HUES64 (cell line): ENCODE results near the gene SLIT1.

Source experiments
- H3K27ac ChIP-seq: 2 replicates; pipeline ENCODE4 v1.7.0; 2013; ENCODE audit warnings: low read depth, low read length, inconsistent platforms
- H3K27me3 ChIP-seq: 2 replicates; pipeline ENCODE4 v1.6.1; 2013; ENCODE audit warnings: mild to moderate bottlenecking, low read length; ENCODE audit not compliant: insufficient read depth
- H3K36me3 ChIP-seq: 2 replicates; pipeline ENCODE4 v1.6.1; 2013; ENCODE audit warnings: mild to moderate bottlenecking, low read length; ENCODE audit not compliant: insufficient read depth
- H3K4me1 ChIP-seq: 2 replicates; pipeline ENCODE4 v1.6.1; 2013; ENCODE audit warnings: mild to moderate bottlenecking, low read length, moderate library complexity; ENCODE audit not compliant: insufficient read depth
- H3K4me3 ChIP-seq: 2 replicates; pipeline ENCODE4 v1.5.1; 2013; ENCODE audit warnings: mild to moderate bottlenecking, low read length, moderate library complexity
- H3K9ac ChIP-seq: 2 replicates; pipeline ENCODE4 v1.6.1; 2013; ENCODE audit warnings: mild to moderate bottlenecking, low read depth, low read length
- H3K9me3 ChIP-seq: 2 replicates; pipeline ENCODE4 v1.6.1; 2013; ENCODE audit warnings: low read depth, low read length; ENCODE audit not compliant: insufficient read depth
- WGBS: fragments of 150-250, 120-280 bp; methylation state at CpG from one replicate; pipeline ENCODE4 v1.1.7; 2013; ENCODE audit warnings: missing lambda C conversion rate; 5-methylcytosine and 5-hydroxymethylcytosine counted together

Gene SLIT1

DNA sequence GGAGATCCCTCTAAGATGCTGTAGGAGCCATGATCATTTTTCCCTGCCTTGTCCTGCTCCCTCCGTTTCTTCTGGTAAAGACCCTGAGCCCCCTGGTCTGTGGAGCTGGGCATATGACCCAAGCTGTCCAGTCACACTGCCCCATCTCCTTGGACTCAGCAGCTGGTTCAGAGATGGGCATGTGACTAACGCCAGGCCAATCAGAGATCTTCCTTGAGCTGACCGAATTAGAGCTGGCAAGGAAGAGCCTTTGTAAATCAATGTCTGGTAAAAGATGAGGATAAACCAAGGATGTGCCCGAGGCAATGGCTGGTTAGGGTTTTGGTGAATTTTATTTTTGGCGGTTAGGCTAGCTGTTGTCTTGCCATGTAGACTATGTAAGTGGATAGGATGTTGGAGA lies 180.4 kb downstream of the SLIT1 start:
- Histone ChIP-seq H3K36me3 (no peaks in the 10 kb centered on the region), H3K27ac (no peak overlapping the region), H3K27me3 (no peaks in the 10 kb centered on the region), H3K9ac (no peak overlapping the region), H3K9me3 (peaks cover 6% of the 10 kb centered on the region; the same call in 1 of the 2 replicates), H3K4me3 (no peak overlapping the region), H3K4me1 (no peaks in the 10 kb centered on the region)
- 85% methylated on average over 5 of the region's 5 CpGs for WGBS

- Histone ChIP-seq H3K27ac (no peak overlapping the region), H3K4me3 (no peak overlapping the region), H3K4me1 (no peaks in the 10 kb centered on the region), H3K9ac (no peak overlapping the region), H3K9me3 (peaks cover 6% of the 10 kb centered on the region; the same call in 1 of the 2 replicates), H3K27me3 (no peaks in the 10 kb centered on the region), H3K36me3 (no peaks in the 10 kb centered on the region)
- WGBS = 95% methylated on average over 10 of the region's 10 CpGs
Measured at GRCh38 chr10:97004591-97004990, 181.2 kb downstream of the SLIT1 start.

DNA sequence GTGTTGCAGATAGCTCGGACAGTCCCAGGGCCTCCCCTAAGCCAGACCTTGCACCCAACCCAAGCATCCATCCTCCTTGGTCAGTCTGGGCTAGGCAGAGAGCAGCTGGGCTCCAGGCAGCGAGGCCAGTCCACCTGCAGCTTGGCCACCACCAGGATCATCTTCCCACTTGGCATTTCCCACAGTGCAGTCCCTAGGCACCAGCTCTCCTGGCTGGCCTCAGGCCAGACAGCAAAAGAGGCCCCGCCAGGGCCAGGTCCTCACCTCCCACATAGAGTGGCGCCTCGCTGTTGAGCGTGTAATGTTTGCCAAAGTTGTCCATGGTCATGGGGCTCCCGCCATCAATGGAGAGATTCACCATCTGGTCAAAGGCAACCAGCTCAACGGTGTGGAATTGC lies 182.0 kb downstream of the SLIT1 start:
- 93% methylated on average over 8 of the region's 8 CpGs for WGBS
- H3K27ac ChIP-seq = no peak overlapping the region
- no peaks in the 10 kb centered on the region for H3K27me3 ChIP-seq
- H3K9me3 ChIP-seq = peaks cover 6% of the 10 kb centered on the region; the same call in 1 of the 2 replicates
- no peak overlapping the region for H3K9ac ChIP-seq
- no peak overlapping the region for H3K4me3 ChIP-seq
- no peaks in the 10 kb centered on the region for H3K4me1 ChIP-seq
- H3K36me3 ChIP-seq = no peaks in the 10 kb centered on the region

DNA sequence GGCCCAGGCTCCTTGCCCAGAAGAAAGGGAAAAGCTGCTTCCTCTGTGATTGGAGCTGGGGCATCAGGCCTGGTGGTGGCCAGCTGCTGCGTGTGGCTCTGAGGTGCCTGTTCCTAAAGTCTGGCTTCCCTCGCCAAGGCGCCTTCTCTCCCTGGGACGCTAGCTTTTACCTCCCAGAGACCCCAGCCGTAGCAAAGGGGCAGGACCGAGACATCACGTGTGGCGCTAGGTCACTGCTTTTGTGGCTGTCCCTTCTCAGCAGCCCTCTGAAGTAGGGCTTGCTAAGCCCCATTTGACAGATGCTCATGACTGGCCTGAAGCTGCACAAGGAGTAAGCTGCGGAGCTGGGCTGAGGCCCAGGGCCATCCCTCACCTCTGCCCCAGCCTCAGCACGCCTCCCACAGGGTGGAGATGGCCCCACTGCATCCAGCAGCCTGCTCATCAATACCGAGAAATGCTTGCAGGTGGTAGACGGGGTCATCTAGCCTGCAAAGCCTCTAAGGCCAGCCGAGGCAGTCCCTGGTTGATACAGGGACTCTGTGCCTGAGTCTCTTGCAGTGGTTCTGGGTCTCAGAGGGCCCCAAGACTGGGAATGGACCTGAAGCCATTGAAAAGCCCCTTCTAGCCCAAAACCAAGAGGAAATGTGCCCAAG lies 182.5 kb downstream of the SLIT1 start:
- Histone ChIP-seq H3K4me1 (no peaks in the 10 kb centered on the region), H3K27me3 (no peaks in the 10 kb centered on the region), H3K36me3 (no peaks in the 10 kb centered on the region), H3K4me3 (no peak overlapping the region), H3K9me3 (peaks cover 6% of the 10 kb centered on the region; the same call in 1 of the 2 replicates), H3K27ac (no peak overlapping the region), H3K9ac (no peak overlapping the region)
- WGBS = 92% methylated on average over 13 of the region's 13 CpGs

DNA sequence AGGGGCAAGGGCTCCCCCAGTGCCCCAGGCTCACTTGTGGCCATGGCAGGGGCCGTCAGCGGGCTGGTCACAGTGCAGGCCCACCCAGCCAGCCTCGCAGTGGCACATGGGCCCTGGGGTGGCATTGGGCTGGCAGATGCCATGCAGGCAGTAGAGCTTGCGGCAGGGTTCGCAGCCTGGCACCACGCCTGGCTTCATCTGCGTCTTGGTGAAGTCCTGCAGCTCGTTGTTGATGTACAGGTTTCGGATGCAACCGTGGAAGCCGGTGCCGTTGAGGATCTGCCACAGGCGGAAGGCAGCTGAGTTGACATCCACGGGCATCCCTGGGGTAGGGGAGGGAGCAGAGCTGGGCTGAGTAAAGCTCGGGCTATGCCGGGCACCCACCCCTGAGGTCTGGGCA lies 183.1 kb downstream of the SLIT1 start:
- Histone ChIP-seq H3K9me3 (peaks cover 6% of the 10 kb centered on the region; the same call in 1 of the 2 replicates), H3K4me1 (no peaks in the 10 kb centered on the region), H3K9ac (no peak overlapping the region), H3K27ac (no peak overlapping the region), H3K36me3 (no peaks in the 10 kb centered on the region), H3K27me3 (no peaks in the 10 kb centered on the region), H3K4me3 (no peak overlapping the region)
- WGBS = 94% methylated on average over 16 of the region's 16 CpGs

DNA sequence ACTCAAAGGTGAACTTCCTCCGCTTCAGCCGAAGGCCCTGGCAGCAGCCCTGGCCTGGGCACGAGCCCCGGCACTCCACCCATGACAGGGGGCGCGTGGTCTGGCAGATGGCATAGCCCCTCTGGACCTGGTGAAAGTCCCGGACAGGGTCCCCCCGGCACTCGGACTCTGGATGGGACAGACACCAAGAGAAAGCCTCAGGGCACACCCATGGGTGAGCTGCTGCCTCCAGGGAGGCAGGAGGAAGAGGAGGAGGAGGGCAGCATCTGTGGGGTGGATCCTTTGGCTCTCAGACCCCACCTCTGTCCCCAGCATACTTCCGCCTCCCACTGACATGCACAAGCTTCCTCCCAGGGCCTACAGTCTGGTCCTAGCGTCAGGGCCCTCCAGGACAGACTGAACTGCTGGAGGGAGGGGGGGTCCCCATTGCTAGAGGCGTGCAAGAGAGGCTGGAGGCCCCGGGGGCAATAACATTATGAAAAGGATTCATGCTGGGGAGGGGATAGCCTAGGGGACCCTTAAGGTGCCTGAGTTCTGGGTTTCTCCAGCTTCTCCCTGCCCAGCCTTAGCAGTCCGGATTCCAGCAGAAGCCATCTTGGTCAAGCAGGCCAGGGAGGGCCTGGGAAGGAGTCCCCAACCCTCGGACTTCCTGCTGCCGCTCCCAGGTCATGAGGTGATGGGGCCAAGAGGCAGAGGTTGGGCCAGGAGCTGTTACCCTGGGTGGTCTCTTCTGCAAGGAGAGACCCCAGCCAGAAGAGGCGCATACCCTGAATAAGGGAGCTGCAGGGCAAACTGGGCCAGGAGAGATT lies 184.4 kb downstream of the SLIT1 start:
- 93% methylated on average over 17 of the region's 17 CpGs for WGBS
- H3K9me3 ChIP-seq = no peaks in the 10 kb centered on the region
- H3K27me3 ChIP-seq = no peaks in the 10 kb centered on the region
- no peaks in the 10 kb centered on the region for H3K36me3 ChIP-seq
- H3K4me1 ChIP-seq = no peaks in the 10 kb centered on the region
- H3K27ac ChIP-seq = no peak overlapping the region
- no peak overlapping the region for H3K9ac ChIP-seq
- H3K4me3 ChIP-seq = no peak overlapping the region

- no peaks in the 10 kb centered on the region for H3K4me1 ChIP-seq
- no peak overlapping the region for H3K4me3 ChIP-seq
- H3K27me3 ChIP-seq = no peaks in the 10 kb centered on the region
- H3K9ac ChIP-seq = no peak overlapping the region
- H3K27ac ChIP-seq = no peak overlapping the region
- WGBS = 90% methylated on average over 25 of the region's 25 CpGs
- no peaks in the 10 kb centered on the region for H3K36me3 ChIP-seq
- no peaks in the 10 kb centered on the region for H3K9me3 ChIP-seq
Measured at GRCh38 chr10:97000487-97001182, 185.1 kb downstream of the SLIT1 start.

DNA sequence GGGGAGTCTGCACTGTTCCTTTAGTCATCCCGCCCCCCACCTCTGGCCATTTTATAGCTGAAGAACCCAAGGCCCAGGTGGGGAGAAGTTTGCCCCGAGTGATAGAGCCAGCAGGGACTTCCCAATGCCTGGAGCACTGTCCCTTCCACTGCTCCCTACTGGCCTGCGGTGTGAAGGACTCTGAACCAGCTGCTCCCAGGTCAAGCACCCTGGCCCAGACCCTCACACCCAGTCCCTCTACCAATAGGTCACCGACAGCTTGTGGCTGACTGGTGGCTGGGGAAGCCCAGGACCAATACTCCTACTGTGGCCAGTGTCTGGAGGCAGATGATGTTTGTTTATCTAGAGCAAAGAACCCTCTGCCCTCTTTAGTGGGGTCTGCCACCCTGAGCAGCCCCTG lies 185.8 kb downstream of the SLIT1 start:
- no peak overlapping the region for H3K9ac ChIP-seq
- no peak overlapping the region for H3K4me3 ChIP-seq
- no peaks in the 10 kb centered on the region for H3K36me3 ChIP-seq
- WGBS = 90% methylated on average over 3 of the region's 4 CpGs
- no peaks in the 10 kb centered on the region for H3K4me1 ChIP-seq
- H3K9me3 ChIP-seq = no peaks in the 10 kb centered on the region
- no peaks in the 10 kb centered on the region for H3K27me3 ChIP-seq
- no peak overlapping the region for H3K27ac ChIP-seq

DNA sequence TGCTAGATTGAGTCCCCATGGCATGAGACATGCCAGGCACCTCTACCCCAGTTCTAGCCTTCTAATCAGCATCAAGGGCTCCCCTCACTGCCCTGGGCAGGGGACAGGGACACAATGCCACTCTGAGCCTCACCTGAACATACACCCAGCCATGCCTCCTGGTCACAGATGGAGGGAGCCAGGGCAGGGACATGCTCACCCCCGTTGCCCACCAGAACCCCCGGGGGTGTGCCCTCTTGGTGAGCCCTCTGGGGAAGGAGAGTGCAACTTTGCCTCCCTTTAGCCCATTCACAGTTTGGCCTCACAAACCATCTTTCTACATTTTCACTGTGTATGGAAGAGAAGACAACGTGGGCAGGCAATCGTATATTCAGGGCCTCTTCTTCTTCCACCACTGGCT lies 186.4 kb downstream of the SLIT1 start:
- H3K36me3 ChIP-seq = no peaks in the 10 kb centered on the region
- no peak overlapping the region for H3K27ac ChIP-seq
- no peak overlapping the region for H3K9ac ChIP-seq
- no peak overlapping the region for H3K4me3 ChIP-seq
- H3K4me1 ChIP-seq = no peaks in the 10 kb centered on the region
- no peaks in the 10 kb centered on the region for H3K9me3 ChIP-seq
- H3K27me3 ChIP-seq = no peaks in the 10 kb centered on the region
- WGBS = 97% methylated on average over 4 of the region's 4 CpGs

DNA sequence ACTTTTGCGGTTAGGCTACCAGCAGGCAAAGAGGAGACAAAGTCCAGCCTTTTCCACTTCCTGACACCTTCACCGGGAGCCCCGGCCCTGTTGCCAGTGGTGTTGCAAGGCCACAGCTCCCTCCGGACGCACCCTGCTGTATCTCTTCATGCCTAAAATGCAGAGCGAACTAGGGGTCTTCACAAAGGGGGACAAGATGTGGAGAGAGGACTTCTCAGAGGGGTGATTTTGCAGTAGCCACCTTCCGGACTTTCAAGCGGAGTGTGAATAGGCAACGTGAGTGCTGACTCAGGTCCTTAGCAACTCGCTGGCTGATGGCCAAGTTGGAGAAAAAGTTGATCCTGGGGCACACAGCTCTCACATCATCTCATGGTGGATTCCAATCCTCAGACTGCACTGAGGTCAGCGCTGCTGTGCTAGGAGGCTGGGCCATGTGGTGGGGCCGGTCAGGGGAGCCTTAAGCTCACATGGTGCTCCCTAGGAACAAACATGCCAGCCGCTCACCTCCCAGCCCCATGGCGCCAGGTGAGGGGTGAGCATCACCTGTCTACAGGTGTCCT lies 187.3 kb downstream of the SLIT1 start:
- H3K27me3 ChIP-seq = no peaks in the 10 kb centered on the region
- H3K27ac ChIP-seq = no peak overlapping the region

More for the DNA sequence above, 187.3 kb downstream of the SLIT1 start:
- no peaks in the 10 kb centered on the region for H3K36me3 ChIP-seq
- H3K4me1 ChIP-seq = no peaks in the 10 kb centered on the region
- H3K4me3 ChIP-seq = no peak overlapping the region
- H3K9me3 ChIP-seq = no peaks in the 10 kb centered on the region
- H3K9ac ChIP-seq = no peak overlapping the region
- WGBS = 96% methylated on average over 14 of the region's 14 CpGs
